Hepatocyte (in vitro differentiated cells): ENCODE results near the gene DYRK1A. TPM values are rescaled to one million over a fixed set of nuclear protein-coding genes. Genes with fewer than 3 reads are reported as not detected.

Experiments used
- DNase-seq: peaks from one replicate; pipeline ENCODE4 v3.0.0-alpha.2; 2016; ENCODE audit warnings: low spot score
- H2AFZ ChIP-seq: fragments of 200-600 bp; sonication (generic); 2 replicates; pipeline ENCODE4 v1.6.0; 2016; ENCODE audit warnings: antibody characterized with exemption, mild to moderate bottlenecking
- H3K27ac ChIP-seq: fragments of 200-600 bp; sonication (generic); 2 replicates; pipeline ENCODE4 v1.5.1; 2016; ENCODE audit warnings: mild to moderate bottlenecking
- H3K27me3 ChIP-seq: fragments of 200-600 bp; sonication (generic); 2 replicates; pipeline ENCODE4 v1.6.1; 2016
- H3K36me3 ChIP-seq: fragments of 200-600 bp; sonication (generic); replicated peaks from 2 replicates; pipeline ENCODE4 v1.5.1; 2016; ENCODE audit warnings: low read depth; ENCODE audit not compliant: insufficient read depth
- H3K4me1 ChIP-seq: fragments of 200-600 bp; sonication (generic); 2 replicates; pipeline ENCODE4 v1.5.1; 2016; ENCODE audit warnings: mild to moderate bottlenecking, moderate library complexity; ENCODE audit not compliant: insufficient read depth
- H3K4me2 ChIP-seq: fragments of 200-600 bp; sonication (generic); 2 replicates; pipeline ENCODE4 v1.6.0; 2016
- H3K4me3 ChIP-seq: fragments of 200-600 bp; sonication (generic); 2 replicates; pipeline ENCODE4 v1.5.1; 2016; ENCODE audit warnings: mild to moderate bottlenecking
- H3K79me2 ChIP-seq: fragments of 200-600 bp; sonication (generic); 2 replicates; pipeline ENCODE4 v1.6.0; 2017; ENCODE audit warnings: mild to moderate bottlenecking
- H3K9me2 ChIP-seq: fragments of 200-600 bp; sonication (generic); replicated peaks from 2 replicates; pipeline ENCODE4 v1.6.0; 2017; ENCODE audit warnings: mild to moderate bottlenecking; ENCODE audit not compliant: insufficient read depth
- H3K9me3 ChIP-seq: fragments of 200-600 bp; sonication (generic); 2 replicates; pipeline ENCODE4 v1.5.1; 2016; ENCODE audit warnings: low read depth, mild to moderate bottlenecking
- H4K20me1 ChIP-seq: fragments of 200-600 bp; sonication (generic); 2 replicates; pipeline ENCODE4 v1.6.0; 2016; ENCODE audit warnings: mild to moderate bottlenecking; ENCODE audit not compliant: insufficient read depth, poor library complexity, severe bottlenecking
- EZH2 ChIP-seq: fragments of 200-600 bp; sonication (generic); IDR thresholded peaks from 2 replicates; pipeline ENCODE4 v1.6.1; 2016; ENCODE audit warnings: antibody characterized with exemption, mild to moderate bottlenecking, borderline replicate concordance
- EZH2phosphoT487 ChIP-seq: fragments of 200-600 bp; sonication (generic); IDR thresholded peaks from one replicate; pipeline ENCODE4 v1.6.1; 2018; ENCODE audit warnings: antibody characterized with exemption, mild to moderate bottlenecking, low read depth, moderate library complexity; ENCODE audit not compliant: unreplicated experiment, severe bottlenecking
- WGBS: methylation state at CpG from one replicate; pipeline ENCODE4 v1.1.6; 2016; ENCODE audit warnings: low lambda C conversion rate; ENCODE audit errors: missing lambda C conversion rate; 5-methylcytosine and 5-hydroxymethylcytosine counted together
- polyA plus RNA-seq: library from polyadenylated mRNA; unstranded; fragments of >200 nt; fragmentation: Nextera tagmentation; extraction: Ambion mirVana; gene quantifications from 2 replicates; pipeline ENCODE4 v1.2.1, GENCODE V29; 2016
- total RNA-seq: library from RNA; depleted of rRNA; stranded (reverse); fragments of >200 nt; gene quantifications from 2 replicates; pipeline ENCODE4 v1.2.3, GENCODE V29; 2014
- TF ChIP-seq, protein P1 (sequence below): fragments of 200-600 bp; sonication (generic); IDR thresholded peaks from 2 replicates; pipeline ENCODE4 v1.5.1; 2016; ENCODE audit warnings: antibody characterized with exemption, mild to moderate bottlenecking; ENCODE audit not compliant: poor library complexity

The DYRK1A gene
- total and polyA plus RNA-seq, 2 experiments from 2014 or later: 4.9 to 85.2 TPM

DNA sequence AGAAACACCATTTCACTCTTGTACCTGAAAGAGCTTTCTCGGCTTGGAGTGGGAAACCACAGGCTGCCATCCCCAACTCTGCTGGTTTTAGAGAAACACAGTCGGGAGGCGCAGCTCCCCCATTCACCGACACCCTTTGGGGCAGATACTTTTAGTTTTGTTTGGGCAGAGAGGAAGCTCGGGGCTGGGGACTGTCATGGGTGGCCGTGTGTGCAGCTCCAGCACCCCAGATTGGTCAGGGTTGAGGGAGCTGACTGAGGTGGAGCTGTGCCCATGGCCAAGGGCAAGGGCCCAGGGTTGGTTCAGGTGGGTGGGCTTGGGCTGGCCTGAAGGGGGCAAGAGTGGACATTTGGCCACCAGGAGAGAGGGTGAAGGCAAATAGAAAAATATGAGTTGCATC, 163.1 kb downstream of the DYRK1A start:
- H3K4me3 ChIP-seq: no peak overlapping the region
- H3K27me3 ChIP-seq: no peaks in the 10 kb centered on the region

GRCh38 chr21:37530901-37531351, 164.4 kb downstream of the DYRK1A start:
- H3K4me1 ChIP-seq: peaks cover 16% of the 10 kb centered on the region
- no peaks in the 10 kb centered on the region for H3K79me2 ChIP-seq
- no peak overlapping the region for H2AFZ ChIP-seq
- WGBS: 42% methylated on average over 13 of the region's 13 CpGs
- no peak overlapping the region for H3K4me2 ChIP-seq
- no peaks in the 10 kb centered on the region for H3K9me2 ChIP-seq
- DNase-seq: no peak
- no peak overlapping the region for H3K4me3 ChIP-seq
- H4K20me1 ChIP-seq: no peaks in the 10 kb centered on the region
- no peak overlapping the region for H3K27ac ChIP-seq
- no peaks in the 10 kb centered on the region for H3K27me3 ChIP-seq
- TF ChIP-seq EZH2 (no peak), EZH2phosphoT487 (no peak)
- TF ChIP-seq, protein P1, sequence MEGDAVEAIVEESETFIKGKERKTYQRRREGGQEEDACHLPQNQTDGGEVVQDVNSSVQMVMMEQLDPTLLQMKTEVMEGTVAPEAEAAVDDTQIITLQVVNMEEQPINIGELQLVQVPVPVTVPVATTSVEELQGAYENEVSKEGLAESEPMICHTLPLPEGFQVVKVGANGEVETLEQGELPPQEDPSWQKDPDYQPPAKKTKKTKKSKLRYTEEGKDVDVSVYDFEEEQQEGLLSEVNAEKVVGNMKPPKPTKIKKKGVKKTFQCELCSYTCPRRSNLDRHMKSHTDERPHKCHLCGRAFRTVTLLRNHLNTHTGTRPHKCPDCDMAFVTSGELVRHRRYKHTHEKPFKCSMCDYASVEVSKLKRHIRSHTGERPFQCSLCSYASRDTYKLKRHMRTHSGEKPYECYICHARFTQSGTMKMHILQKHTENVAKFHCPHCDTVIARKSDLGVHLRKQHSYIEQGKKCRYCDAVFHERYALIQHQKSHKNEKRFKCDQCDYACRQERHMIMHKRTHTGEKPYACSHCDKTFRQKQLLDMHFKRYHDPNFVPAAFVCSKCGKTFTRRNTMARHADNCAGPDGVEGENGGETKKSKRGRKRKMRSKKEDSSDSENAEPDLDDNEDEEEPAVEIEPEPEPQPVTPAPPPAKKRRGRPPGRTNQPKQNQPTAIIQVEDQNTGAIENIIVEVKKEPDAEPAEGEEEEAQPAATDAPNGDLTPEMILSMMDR: no peak
- H3K9me3 ChIP-seq: no peaks in the 10 kb centered on the region
- no peaks in the 10 kb centered on the region for H3K36me3 ChIP-seq

More for the DNA sequence above, 163.1 kb downstream of the DYRK1A start:
- TF ChIP-seq, protein P1: no peak
- no peak for TF ChIP-seq EZH2
- Histone ChIP-seq H3K4me2 (no peak overlapping the region), H3K27ac (no peak overlapping the region), H3K9me3 (no peaks in the 10 kb centered on the region), H3K9me2 (no peaks in the 10 kb centered on the region), H4K20me1 (no peaks in the 10 kb centered on the region), H3K4me1 (peaks cover 16% of the 10 kb centered on the region), H3K36me3 (no peaks in the 10 kb centered on the region), H3K79me2 (no peaks in the 10 kb centered on the region), H2AFZ (no peak overlapping the region)
- 96% methylated on average over 6 of the region's 6 CpGs for WGBS
- DNase-seq: no peak

DNA sequence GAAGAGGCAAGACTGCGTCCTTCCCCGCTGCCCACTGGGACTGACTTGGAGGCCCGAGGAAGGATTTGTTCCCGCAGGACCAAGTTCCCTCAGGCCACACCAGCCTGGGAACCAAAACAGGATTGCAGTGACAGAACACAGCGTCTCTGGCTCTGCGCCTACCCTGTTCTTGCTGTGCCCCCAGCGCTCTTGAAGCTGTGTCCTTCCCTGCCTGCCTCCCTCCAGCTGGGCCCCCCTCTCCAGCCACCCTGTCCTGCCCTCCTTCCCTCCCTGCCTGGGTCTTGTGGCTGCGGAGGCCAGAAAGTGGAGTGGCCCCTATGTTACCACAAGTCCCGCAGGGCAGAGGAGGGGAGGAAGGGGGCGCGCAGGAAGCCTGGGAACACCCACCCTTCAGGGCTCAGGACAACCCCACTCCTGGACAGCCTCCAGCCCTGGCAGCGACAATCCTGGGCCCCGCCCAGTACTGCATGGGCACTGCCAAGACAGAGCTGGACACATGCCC, 164.9 kb downstream of the DYRK1A start:
- H3K9me2 ChIP-seq: no peaks in the 10 kb centered on the region
- 81% methylated on average over 13 of the region's 13 CpGs for WGBS
- TF ChIP-seq, protein P1: no peak
- TF ChIP-seq EZH2phosphoT487 (no peak), EZH2 (no peak)

More for the DNA sequence above, 164.9 kb downstream of the DYRK1A start:
- no peaks in the 10 kb centered on the region for H3K9me3 ChIP-seq
- H4K20me1 ChIP-seq: no peaks in the 10 kb centered on the region
- H2AFZ ChIP-seq: no peak overlapping the region
- no peak overlapping the region for H3K27ac ChIP-seq
- H3K4me2 ChIP-seq: no peak overlapping the region
- no peak for DNase-seq
- H3K79me2 ChIP-seq: no peaks in the 10 kb centered on the region
- peaks cover 16% of the 10 kb centered on the region for H3K4me1 ChIP-seq
- no peaks in the 10 kb centered on the region for H3K27me3 ChIP-seq
- no peak overlapping the region for H3K4me3 ChIP-seq
- no peaks in the 10 kb centered on the region for H3K36me3 ChIP-seq
